Endothelial cell of umbilical vein (primary cell): ENCODE results near the gene ACTR2. TPM values are rescaled to one million over a fixed set of nuclear protein-coding genes. Genes with fewer than 3 reads are reported as not detected.

Source experiments
- BruUV-seq: library from RNA; stranded (reverse); fragments of 400-500 nt; replicated peaks from 2 replicates; lab custom pipeline; 2021; lab: Mats Ljungman, UMichigan
- CTCF ChIA-PET: fragments of 300-600, 350-600 bp; sonication (Branson Sonifier 250); formaldehyde crosslinking; loops from one replicate; lab custom pipeline; 2021; ENCODE audit warnings: antibody characterized with exemption, inconsistent platforms; lab: Charles Lee
- POLR2A ChIA-PET: fragments of 300-600, 350-600 bp; sonication (Branson Sonifier 250); formaldehyde crosslinking; loops from one replicate; lab custom pipeline; 2021; ENCODE audit warnings: antibody characterized with exemption, inconsistent platforms; lab: Charles Lee
- DNase-seq: peaks from one replicate; pipeline ENCODE4 v3.0.0-alpha.2; 2011; ENCODE audit warnings: low read depth, low spot score
- FAIRE-seq: peaks from 2 replicates; lab custom pipeline; 2011; peaks lifted over from hg19 to GRCh38; lab: Jason Lieb, UNC
- H2AFZ ChIP-seq: 2 replicates; pipeline ENCODE4 v1.6.0; 2012; ENCODE audit warnings: low read depth, low read length, control low read depth, inconsistent platforms
- H3K27ac ChIP-seq: 2 replicates; pipeline ENCODE4 v1.5.1; 2011; ENCODE audit warnings: low read depth, mild to moderate bottlenecking, control low read depth, low read length, moderate library complexity; ENCODE audit not compliant: insufficient read depth
- H3K27me3 ChIP-seq, 2 experiments: 2 replicates each; pipeline versions ENCODE4 v1.6.0 to v1.6.1; 2011; ENCODE audit warnings: low read length in 2 of 2, mixed read lengths in 1 of 2; ENCODE audit not compliant: control insufficient read depth in 2 of 2, insufficient read depth in 2 of 2
- H3K36me3 ChIP-seq, 2 experiments: 2 replicates in 1 of 2; 3 replicates in 1 of 2; pipeline ENCODE4 v1.5.1; 2011; ENCODE audit warnings: low read length in 2 of 2, mild to moderate bottlenecking in 1 of 2, moderate library complexity in 1 of 2; ENCODE audit not compliant: control insufficient read depth in 2 of 2, insufficient read depth in 2 of 2; ENCODE audit errors: extremely low read depth in 1 of 2
- H3K4me1 ChIP-seq: 3 replicates; pipeline ENCODE4 v1.5.1; 2011; ENCODE audit warnings: mild to moderate bottlenecking, low read length; ENCODE audit not compliant: control insufficient read depth, insufficient read depth; ENCODE audit errors: extremely low read depth
- H3K4me2 ChIP-seq: 2 replicates; pipeline ENCODE4 v1.6.1; 2011; ENCODE audit warnings: low read length, control low read depth, mixed read lengths; ENCODE audit not compliant: insufficient read depth
- H3K4me3 ChIP-seq, 3 experiments: fragments of 200-600 bp in 1 of 3; sonication (generic), shearing (Covaris generic) in 1 of 3; replicated peaks in 1 of 3; 2 replicates each; pipeline ENCODE4 v1.5.1; 2011 to 2016; ENCODE audit warnings: control low read depth in 3 of 3, low read length in 3 of 3, mild to moderate bottlenecking in 2 of 3, inconsistent platforms in 1 of 3, low read depth in 1 of 3, moderate library complexity in 1 of 3; ENCODE audit not compliant: insufficient read depth in 1 of 3
- H3K79me2 ChIP-seq: 2 replicates; pipeline ENCODE4 v1.6.0; 2012; ENCODE audit warnings: low read length, inconsistent platforms; ENCODE audit not compliant: control insufficient read depth, insufficient read depth
- H3K9ac ChIP-seq: replicated peaks from 2 replicates; pipeline ENCODE3; 2011; ENCODE audit warnings: low read length, control low read depth; ENCODE audit not compliant: insufficient read depth; ENCODE audit errors: extremely low read depth
- H3K9me1 ChIP-seq: replicated peaks from 3 replicates; pipeline ENCODE4 v1.6.0; 2011; ENCODE audit warnings: mild to moderate bottlenecking, low read length; ENCODE audit not compliant: control insufficient read depth, insufficient read depth; ENCODE audit errors: extremely low read depth
- H3K9me3 ChIP-seq: replicated peaks from 2 replicates; pipeline ENCODE4 v1.5.1; 2012; ENCODE audit warnings: low read length, inconsistent platforms; ENCODE audit not compliant: control insufficient read depth, insufficient read depth
- H4K20me1 ChIP-seq: replicated peaks from 2 replicates; pipeline ENCODE3; 2011; ENCODE audit warnings: mild to moderate bottlenecking, low read length; ENCODE audit not compliant: control insufficient read depth, insufficient read depth; ENCODE audit errors: extremely low read depth
- FOS ChIP-seq: IDR thresholded peaks from 2 replicates; pipeline ENCODE4 v1.6.1; 2011; ENCODE audit warnings: mild to moderate bottlenecking, low read length, moderate library complexity, borderline replicate concordance; ENCODE audit not compliant: insufficient read depth
- GATA2 ChIP-seq: IDR thresholded peaks from 2 replicates; pipeline ENCODE4 v1.7.0; 2011; ENCODE audit warnings: low read depth, mild to moderate bottlenecking, moderate library complexity, mixed read lengths, low read length; ENCODE audit not compliant: insufficient read length, insufficient read depth
- MYC ChIP-seq: IDR thresholded peaks from one replicate; pipeline ENCODE4 v1.6.1; 2011; ENCODE audit warnings: mild to moderate bottlenecking, low read depth, low read length
- dilution Hi-C: fragments of 300-500 bp; cut with MboI; formaldehyde crosslinking; loops from one replicate; pipeline ENCODE4 v1.15.0; 2019; ENCODE audit warnings: low sequenced_read_pairs; ENCODE audit not compliant: extremely low pct_ligation_motif_present
- intact Hi-C: fragments of 100-400 bp; cut with micrococcal nuclease; formaldehyde crosslinking; loops from one replicate; pipeline ENCODE4 v1.10.0; 2022
- polyA plus RNA-seq, 4 experiments: library from polyadenylated mRNA; depleted of rRNA in 3 of 4; stranded (reverse) in 3 of 4; unstranded in 1 of 4; fragments of >200 nt; gene quantifications; 2 replicates each; pipeline versions ENCODE4 v1.2.1 to v1.2.3, GENCODE V29; 2011 to 2012; ENCODE audit warnings: missing spikeins in 1 of 4
- total RNA-seq: library from RNA; stranded (reverse); gene quantifications from 2 replicates; pipeline ENCODE4 v1.2.3, GENCODE V29; 2021
- TF ChIP-seq, protein P1 (sequence below): IDR thresholded peaks from 2 replicates; pipeline ENCODE4 v1.6.1; 2011; ENCODE audit not compliant: insufficient read depth, insufficient read length

The ACTR2 gene
- total and polyA plus RNA-seq, 2 donors (not counting 3 experiments of a cell fraction or from before 2014, with no cell fraction given): 48.7 to 287 TPM

DNA sequence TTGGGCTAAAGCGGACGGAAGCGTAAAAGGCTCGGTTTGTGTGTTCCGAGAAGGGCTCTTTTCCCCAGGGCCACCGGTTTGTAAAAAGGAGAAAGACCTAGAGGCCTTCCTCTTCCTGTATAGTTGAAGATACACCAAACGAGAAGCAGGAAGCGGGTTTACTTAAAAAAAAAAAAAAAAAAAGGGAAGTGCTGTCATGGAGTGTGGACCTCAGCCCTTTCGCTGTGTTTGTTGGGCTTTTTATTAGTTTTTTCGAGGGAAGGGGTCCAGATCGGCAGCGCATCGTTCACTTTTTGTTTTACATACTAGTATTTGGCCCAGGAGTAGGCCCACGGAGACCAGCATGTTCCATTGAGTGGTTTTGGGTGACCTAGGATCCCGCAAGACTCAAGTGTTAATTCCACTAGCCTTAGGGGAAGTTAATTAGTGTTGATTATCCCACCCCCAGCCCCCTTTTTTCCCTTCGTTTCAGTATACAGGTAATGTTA, 676 bp downstream of the ACTR2 start:
- Histone ChIP-seq H2AFZ (peak overlapping the region; percentile 43), H3K4me2 (peak overlapping the region; percentile 96), H3K27ac (peak overlapping the region; percentile 80), H3K79me2 (peaks cover 67% of the 10 kb centered on the region), H4K20me1 (peaks cover 10% of the 10 kb centered on the region), H3K4me1 (peaks cover 34% of the 10 kb centered on the region), H3K9me1 (no peaks in the 10 kb centered on the region), H3K36me3 (peaks cover 0 to 2% of the 10 kb centered on the region in 2 experiments), H3K4me3 (peak overlapping the region; percentile 67 to 90 (median 74)), H3K9me3 (no peaks in the 10 kb centered on the region), H3K9ac (peak overlapping the region; percentile 90), H3K27me3 (no peaks in the 10 kb centered on the region)
- ChIA-PET POLR2A (no interaction called here), CTCF (interaction anchor here (0.9 kb wide), 1 partner anchor 35 kb away, joined by 3 read pairs; no protein-coding TSS in a partner anchor)
- DNase-seq (no peak), FAIRE-seq (no peak)
- intact Hi-C loops: loop anchor here (5.0 kb wide), 1 partner anchor 171 kb away; the partner anchor contains the start of gene CEP68
- dilution Hi-C loops: no loop called here
- TF ChIP-seq GATA2: no peak
- TF ChIP-seq, protein P1, sequence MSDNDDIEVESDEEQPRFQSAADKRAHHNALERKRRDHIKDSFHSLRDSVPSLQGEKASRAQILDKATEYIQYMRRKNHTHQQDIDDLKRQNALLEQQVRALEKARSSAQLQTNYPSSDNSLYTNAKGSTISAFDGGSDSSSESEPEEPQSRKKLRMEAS: no peak
- TSS peak; percentile 38 for BruUV-seq

DNA sequence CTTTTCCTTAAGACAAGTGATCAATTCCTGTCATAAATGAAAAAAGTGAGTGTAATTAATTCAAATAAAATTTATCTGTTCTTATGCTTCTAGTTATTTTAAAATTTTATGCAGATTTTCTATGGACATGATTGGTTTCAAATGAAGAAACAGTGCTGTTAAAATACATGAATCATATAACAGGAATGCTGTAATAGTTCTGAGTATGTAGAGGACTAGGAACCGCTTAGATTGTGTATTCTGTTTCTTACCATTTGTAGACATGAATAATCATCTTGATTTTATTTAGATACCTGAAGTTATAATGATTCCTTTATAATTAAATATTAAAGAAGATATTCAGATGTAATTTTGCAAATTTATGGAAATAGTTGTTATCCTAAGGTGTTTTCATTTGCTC, 3.5 kb downstream of the ACTR2 start:
- H3K27me3 ChIP-seq: no peaks in the 10 kb centered on the region
- H3K9me3 ChIP-seq: no peaks in the 10 kb centered on the region
- TF ChIP-seq MYC (no peak), GATA2 (no peak), FOS (peak; percentile 18)
- no peaks in the 10 kb centered on the region for H3K9me1 ChIP-seq
- CTCF ChIA-PET: interaction anchor here (1.2 kb wide), 1 partner anchor 313 kb away, joined by 3 read pairs; no protein-coding TSS in a partner anchor
- peaks cover 34% of the 10 kb centered on the region for H3K4me1 ChIP-seq
- H3K9ac ChIP-seq: no peak overlapping the region
- BruUV-seq: no TSS peak
- H2AFZ ChIP-seq: no peak overlapping the region
- H3K36me3 ChIP-seq: peaks cover 0 to 2% of the 10 kb centered on the region in 2 experiments
- POLR2A ChIA-PET: no interaction called here
- no peak for FAIRE-seq
- peak; percentile 3 for DNase-seq
- H4K20me1 ChIP-seq: peaks cover 12% of the 10 kb centered on the region
- H3K4me3 ChIP-seq: no peak overlapping the region
- H3K27ac ChIP-seq: no peak overlapping the region
- H3K79me2 ChIP-seq: peaks cover 94% of the 10 kb centered on the region
- intact Hi-C loops (no loop called here), dilution Hi-C loops (no loop called here)
- H3K4me2 ChIP-seq: peak overlapping the region; percentile 18
